Measurements from ENCODE around the gene RANBP6.

RANBP6 gene

DNA sequence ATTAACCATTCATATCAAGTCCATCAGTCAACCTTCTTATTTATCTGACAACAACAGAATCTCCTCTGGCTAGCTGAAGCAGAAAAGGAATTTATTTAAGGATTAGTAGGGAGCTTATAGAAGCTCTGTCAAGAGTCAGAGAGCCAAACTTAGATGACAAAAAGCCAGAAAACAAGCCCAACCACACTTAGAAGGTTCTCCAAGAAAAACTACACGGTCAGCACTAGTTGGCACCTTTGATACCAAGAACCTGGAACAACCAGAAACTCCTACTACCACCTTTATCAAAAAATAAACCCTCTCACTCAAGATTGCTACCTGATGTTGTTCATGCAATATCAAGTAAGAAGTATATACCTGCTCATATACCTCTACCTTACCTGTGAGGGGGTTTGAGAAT is 36.9 kb downstream of the RANBP6 start:
- H3K27ac Mint-ChIP-seq: no peak overlapping the region
- no peak overlapping the region for H3K4me3 Mint-ChIP-seq
- H3K4me1 Mint-ChIP-seq (ENCODE audit: low read depth): peaks cover 15% of the 10 kb centered on the region
- H3K36me3 Mint-ChIP-seq (ENCODE audit: low read depth): peaks cover 28% of the 10 kb centered on the region
- H3K27me3 Mint-ChIP-seq (ENCODE audit: low read depth): no peaks in the 10 kb centered on the region
- no peaks in the 10 kb centered on the region for H3K9me3 Mint-ChIP-seq

DNA sequence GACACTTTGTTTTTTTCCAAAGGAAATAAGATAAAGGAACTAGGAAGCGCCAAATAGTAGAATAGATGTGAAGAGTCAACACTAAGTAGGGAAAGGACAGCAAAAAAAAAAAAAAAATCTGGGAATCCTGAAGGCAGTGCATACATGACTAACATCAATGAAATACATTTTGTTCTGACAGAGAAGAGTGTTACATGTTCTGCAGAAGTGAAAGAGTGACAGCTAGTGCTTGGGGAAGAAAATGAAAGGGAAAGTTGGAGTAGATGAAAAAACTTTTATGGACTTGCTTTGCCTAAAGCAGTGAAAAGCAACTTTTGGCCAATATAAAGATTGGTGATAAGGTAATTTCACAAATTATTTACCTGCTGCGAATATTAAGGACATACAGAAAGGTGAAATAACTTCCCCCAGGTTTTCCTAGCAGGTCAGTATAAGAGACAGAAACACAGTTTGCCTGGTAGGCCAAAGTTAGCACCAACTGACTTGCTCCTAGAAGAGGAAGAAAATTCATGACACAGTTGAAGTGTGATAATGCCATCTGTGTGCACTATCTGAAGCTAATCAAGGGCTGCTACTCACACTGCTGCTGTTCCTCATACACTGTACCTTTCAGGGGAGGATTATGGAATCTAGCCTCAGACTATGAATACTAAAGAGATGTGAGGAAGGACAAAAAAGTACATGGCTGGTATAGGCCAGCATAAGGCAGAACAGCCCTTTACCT is 38.6 kb downstream of the RANBP6 start:
- peaks cover 25% of the 10 kb centered on the region for H3K36me3 Mint-ChIP-seq (ENCODE audit: low read depth)
- H3K27ac Mint-ChIP-seq: peak overlapping the region; percentile 67
- peaks cover 21% of the 10 kb centered on the region for H3K4me1 Mint-ChIP-seq (ENCODE audit: low read depth)
- no peaks in the 10 kb centered on the region for H3K27me3 Mint-ChIP-seq (ENCODE audit: low read depth)
- no peaks in the 10 kb centered on the region for H3K9me3 Mint-ChIP-seq
- H3K4me3 Mint-ChIP-seq: no peak overlapping the region

DNA sequence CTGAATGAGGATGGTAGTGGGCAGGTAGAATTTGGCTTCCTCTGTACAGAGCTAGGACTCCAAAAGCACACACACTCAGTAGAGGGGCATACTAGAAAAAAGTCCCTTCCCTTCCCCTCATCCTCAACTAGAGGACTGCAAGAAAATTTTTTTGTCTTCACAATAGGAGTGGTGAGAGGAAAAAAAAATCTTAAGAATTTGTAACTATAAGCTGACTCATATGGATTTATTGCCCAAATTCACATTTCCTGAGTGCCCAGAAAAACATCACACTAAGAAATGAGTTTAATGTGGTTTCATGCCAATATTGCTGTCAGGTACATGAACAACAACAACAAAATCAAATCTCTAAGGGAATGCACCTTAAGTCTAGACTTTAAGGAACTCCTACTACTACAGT is 43.7 kb downstream of the RANBP6 start:
- Mint-ChIP-seq H3K27me3 (ENCODE audit: low read depth) (no peaks in the 10 kb centered on the region), H3K27ac (no peak overlapping the region), H3K4me3 (no peak overlapping the region), H3K9me3 (no peaks in the 10 kb centered on the region), H3K4me1 (ENCODE audit: low read depth) (peaks cover 13% of the 10 kb centered on the region), H3K36me3 (ENCODE audit: low read depth) (peaks cover 42% of the 10 kb centered on the region)

All from T-helper 1 cell treated with Interleukin-12 subunit alpha and Interleukin-12 subunit beta and Interleukin-4 antibody, amounts not matched to agents 30 μg/mL and 1 μg/mL, for 36 hours (primary cell).